SKM-1 (cell line): ENCODE results near the gene COG2.
"Not testable (repeated sequence)": the region's sequence is repeated elsewhere in the genome, so short reads cannot be mapped to it uniquely, and the experiment has no call there.

Source experiments
- DNase-seq: peaks from one replicate; lab custom pipeline; 2025; ENCODE audit not compliant: unreplicated experiment; lab: John Stamatoyannopoulos, UW

Gene COG2

DNA sequence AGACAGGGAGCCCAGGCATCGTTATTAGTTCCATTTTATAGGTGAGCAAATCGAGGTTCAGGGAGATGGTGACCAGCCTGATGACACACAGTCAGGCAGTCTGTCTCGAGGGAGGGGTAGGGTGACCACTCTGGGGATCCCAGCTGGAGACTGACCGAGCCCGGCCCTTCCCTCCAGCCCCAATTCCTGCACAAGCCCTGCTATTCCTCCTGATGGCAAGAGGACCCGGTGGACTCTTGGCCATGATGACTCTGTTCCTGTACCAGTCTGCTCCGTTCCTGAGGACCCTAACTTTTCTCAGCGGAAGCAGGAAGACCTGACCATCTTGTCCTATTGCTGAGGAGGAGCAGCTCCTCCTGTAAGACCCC lies 71.2 kb downstream of the COG2 start:
- no peak for DNase-seq

GRCh38 chr1:230713915-230714764 lies 71.9 kb downstream of the COG2 start, which contains the start of gene AGT:
TSS of gene AGT (minus strand) at chr1:230714122. CDS start at chr1:230710823, 3,299 bp downstream.
- DNase-seq, result peak; percentile 89

DNA sequence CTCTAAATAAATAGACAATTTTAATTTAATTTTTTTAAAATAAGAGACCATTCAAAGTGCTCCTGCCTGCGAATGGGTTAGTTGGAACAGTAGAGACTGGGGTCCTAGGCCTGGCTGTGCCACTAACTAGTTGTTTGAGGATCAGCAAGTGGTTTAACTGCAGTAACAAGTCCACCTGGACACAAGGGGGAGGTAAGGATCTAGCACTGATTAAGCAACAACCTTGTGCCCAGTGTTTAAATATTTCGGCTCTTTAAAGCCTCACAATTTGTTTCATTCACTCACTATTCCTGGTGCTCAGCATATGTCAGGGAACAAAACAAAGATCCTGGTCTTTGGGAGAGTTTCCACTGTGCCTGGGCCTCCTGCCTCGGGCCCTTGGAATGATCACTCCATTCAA lies 73.2 kb downstream of the COG2 start:
- no peak for DNase-seq

DNA sequence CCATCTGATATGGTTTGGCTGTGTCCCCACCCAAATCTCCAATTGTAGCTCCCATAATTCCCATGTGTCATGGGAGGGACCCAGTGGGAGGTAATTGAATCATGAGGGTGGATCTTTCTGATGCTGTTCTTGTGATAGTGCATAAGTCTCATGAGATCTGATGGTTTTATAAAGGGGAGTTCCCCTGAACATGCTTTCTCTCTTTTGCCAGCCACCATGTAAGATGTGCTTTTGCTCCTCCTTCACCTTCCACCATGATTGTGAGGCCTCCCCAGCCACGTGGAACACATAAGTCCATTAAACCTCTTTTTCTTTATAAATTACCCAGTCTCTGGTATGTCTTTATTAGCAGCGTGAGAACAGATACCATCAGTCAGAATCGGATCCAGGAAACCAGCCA lies 74.2 kb downstream of the COG2 start:
- not testable (repeated sequence) for DNase-seq

GRCh38 chr1:230717251-230717650 lies 75.0 kb downstream of the COG2 start:
- DNase-seq, result no peak

DNA sequence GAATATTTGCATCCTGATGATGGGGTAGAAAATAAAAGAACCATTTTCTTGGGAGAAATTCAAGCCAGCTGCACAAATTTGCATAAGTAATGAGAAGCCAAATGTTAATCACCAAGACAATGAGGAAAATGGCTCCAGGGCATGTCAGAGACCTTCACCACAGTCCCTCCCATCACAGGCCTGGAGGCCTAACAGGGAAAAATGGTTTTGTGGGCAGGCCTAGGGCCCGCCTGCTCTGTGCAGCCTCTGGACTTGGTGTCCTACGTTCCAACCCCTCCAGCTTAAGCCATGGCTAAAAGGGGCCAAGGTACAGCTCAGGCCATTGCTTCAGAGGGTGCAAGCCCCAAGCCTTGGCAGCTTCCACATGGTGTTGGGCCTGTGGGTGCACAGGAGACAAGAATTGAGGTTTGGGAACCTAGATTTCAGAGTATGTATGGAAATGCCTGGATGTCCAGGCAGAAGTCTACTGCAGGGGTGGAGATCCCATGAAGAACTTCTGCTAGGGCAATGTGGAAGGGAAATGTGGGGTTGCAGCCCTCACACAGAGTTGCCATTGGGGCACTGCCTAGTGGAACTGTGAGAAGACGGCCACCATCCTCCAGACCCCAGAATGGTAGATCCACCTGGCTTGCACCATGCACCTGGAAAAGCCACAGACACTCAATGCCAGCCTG lies 79.7 kb downstream of the COG2 start:
- DNase-seq, result not testable (repeated sequence)

DNA sequence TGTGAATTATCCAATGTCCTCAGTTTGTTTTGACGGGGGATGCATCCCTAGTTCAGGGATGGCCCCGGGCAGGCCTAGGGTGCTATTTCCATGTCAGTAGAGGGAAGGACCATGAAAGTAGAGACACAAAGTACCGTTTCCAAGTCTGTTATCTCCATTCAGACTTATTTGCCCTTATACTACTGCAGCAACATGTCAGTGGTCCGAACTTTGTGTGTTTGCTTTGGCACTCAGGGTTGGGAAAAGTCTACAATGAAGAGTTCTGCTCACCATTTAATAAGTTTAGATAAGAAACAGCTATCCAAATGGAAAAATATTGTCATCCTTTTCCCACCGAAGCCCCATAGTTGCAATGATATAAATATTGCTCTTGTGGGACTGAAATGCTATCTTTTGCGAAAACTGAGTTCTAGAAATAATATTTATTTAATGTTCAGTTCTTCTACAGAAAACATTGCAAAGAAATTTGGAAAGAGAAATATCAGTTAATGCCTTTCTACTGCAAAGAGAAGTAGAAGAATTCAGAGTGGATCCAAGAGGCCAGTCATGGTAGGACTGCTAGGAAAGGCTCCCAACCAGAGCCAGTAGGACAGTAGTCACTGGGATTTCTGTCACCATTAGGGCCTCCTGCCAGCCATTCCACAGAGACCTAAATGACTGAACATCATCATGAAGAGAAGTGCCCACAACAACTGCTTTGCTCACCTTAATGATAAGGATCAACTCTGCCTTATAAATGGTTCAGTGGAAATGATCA lies 83.2 kb downstream of the COG2 start:
- no peak for DNase-seq

DNA sequence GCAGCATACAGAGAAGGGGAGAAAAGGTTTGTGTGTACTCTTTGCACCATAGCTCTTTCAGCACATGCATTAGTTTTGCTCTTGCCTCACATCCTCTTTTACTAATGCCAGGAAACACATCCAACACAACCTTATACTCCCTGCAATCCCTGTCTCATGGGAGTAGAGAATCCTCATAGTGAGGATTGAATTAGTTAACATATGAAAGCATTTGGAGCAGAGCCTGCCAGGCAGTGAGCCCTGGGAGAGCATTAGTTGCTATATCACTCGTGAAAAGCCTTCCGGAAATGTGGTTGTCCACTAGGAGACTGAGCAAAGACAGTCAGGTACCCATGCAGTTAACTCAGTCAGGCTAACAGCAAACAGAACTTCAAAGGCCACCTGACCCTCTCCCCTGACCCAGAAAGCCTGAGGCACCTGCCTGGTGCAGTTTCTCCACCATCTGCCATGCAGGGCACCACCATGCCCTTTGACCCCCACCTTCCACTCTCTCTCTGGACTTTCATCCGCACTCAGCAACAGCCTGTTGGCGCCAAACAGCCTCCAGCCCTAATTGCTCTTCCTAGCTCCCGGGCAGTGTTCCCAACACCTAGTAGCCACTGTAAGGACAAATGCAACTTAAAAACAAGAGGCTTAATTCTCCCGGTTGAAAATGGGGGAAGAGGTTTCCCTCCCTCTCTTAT lies 86.6 kb downstream of the COG2 start:
- peak; percentile 40 for DNase-seq

DNA sequence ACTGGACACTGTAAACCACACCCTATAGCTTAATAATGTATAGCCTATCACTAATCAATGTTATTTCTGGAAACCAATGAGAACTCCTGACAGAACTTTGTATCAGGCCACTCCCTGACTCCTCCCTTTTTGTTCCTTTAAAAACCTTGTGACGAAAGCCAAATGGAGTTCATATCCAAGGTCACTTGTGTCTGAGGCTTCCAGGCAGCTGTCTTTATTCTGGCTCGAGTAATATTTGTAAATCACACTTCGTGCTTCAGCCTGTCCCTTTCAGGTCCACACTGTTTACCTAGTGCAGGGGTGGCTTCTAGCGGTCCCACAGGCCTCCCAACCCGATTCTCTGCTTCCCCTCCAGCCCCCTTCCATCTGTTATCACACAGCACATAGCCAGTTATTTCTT lies 88.7 kb downstream of the COG2 start:
- no peak for DNase-seq

DNA sequence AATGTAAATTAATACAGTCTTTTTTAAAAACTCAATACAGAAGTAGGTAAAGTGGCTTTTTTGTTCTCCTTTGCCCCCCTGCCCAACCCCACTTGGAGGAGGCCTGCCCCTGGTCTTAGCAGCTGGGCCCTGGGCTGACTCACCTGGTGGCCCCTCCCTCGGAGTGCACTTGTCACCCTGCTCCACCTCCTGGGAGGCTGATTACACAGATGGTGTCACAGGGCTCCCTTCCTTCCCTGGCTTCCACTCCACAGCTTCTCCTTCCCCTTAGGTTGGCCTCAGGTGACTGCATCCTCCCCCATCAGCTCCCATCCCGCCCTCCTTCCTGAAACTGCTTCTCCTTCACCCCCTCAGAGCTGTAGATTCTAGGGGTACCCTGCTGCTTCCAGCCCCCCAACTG lies 93.2 kb downstream of the COG2 start:
- no peak for DNase-seq

- peak; percentile 72 for DNase-seq
These were observed 95.5 kb downstream of the COG2 start for GRCh38 chr1:230737622-230738262.

GRCh38 chr1:230739564-230740290 lies 97.4 kb downstream of the COG2 start:
- no peak for DNase-seq
